Mucosa of descending colon (tissue), 3 donors: Measurements from ENCODE around the gene OSBPL10. TPM values are rescaled to one million over a fixed set of nuclear protein-coding genes. Genes with fewer than 3 reads are reported as not detected.

ENCODE experiments used
- ATAC-seq: fragments of 200-7000 bp; cut with Tn5 transposase; one replicate; pipeline ENCODE4 v1.9.1; 2020; ENCODE audit warnings: mild to moderate bottlenecking, moderate library complexity
- DNase-seq, 3 donors: peaks; one replicate each; pipeline ENCODE4 v3.0.0-alpha.2; 2020
- H3K36me3 ChIP-seq: fragments of 200-600 bp; one replicate; pipeline ENCODE4 v1.8.0; 2021; ENCODE audit warnings: low read depth, mild to moderate bottlenecking
- H3K4me1 ChIP-seq: fragments of 200-600 bp; one replicate; pipeline ENCODE4 v1.8.0; 2021; ENCODE audit warnings: low read depth, mild to moderate bottlenecking
- H3K4me3 ChIP-seq: fragments of 200-600 bp; one replicate; pipeline ENCODE4 v1.8.0; 2021; ENCODE audit warnings: mild to moderate bottlenecking
- H3K9me3 ChIP-seq: fragments of 200-600 bp; one replicate; pipeline ENCODE4 v1.8.0; 2021; ENCODE audit warnings: mild to moderate bottlenecking
- CTCF ChIP-seq: fragments of 200-600 bp; IDR thresholded peaks from one replicate; pipeline ENCODE4 v1.8.0; 2022; ENCODE audit warnings: antibody characterized with exemption, mild to moderate bottlenecking
- intact Hi-C, 2 donors: fragments of 100-400 bp; cut with DNase I in 1 of 2; cut with micrococcal nuclease in 1 of 2; formaldehyde crosslinking; loops; one replicate each; pipeline versions ENCODE4 v1.11.0 to v1.11.1; 2022; cut with DNase I, micrococcal nuclease
- total RNA-seq, 3 donors: library from RNA; stranded (reverse); fragmentation: NEBNext Ultra II Directional in 2 of 3; extraction: Animal tissue kit (Norgen Biotek cat#: 25700) in 2 of 3; gene quantifications; one replicate each; pipeline versions ENCODE4 v1.2.1 to v1.2.4, GENCODE V29; 2021 to 2023
- donor health status: DM: no; HTN: no; CAD: no; lungs with moderate emphysema.
- donor health status: DM: no; HTN: no; CAD: no.
- donor health status: DM: no; HTN: yes; CAD: no.

OSBPL10 gene
- total RNA-seq, 3 donors from 2014 or later: 15.7 to 23.9 (median 16.6) TPM

- Histone ChIP-seq H3K4me3 (no peak overlapping the region), H3K4me1 (no peaks in the 10 kb centered on the region), H3K36me3 (no peaks in the 10 kb centered on the region), H3K9me3 (no peaks in the 10 kb centered on the region)
- no peak for TF ChIP-seq CTCF
- DNase-seq (no peak), ATAC-seq (no peak)
- intact Hi-C loops: no loop called here
Measured at GRCh38 chr3:31859245-31859644, 121.8 kb downstream of the OSBPL10 start.

- H3K36me3 ChIP-seq: no peaks in the 10 kb centered on the region
- intact Hi-C loops: no loop called here
- no peak for DNase-seq
- H3K4me3 ChIP-seq: no peak overlapping the region
- H3K9me3 ChIP-seq: no peaks in the 10 kb centered on the region
- ATAC-seq: no peak
- TF ChIP-seq CTCF: no peak
- H3K4me1 ChIP-seq: no peaks in the 10 kb centered on the region
Measured at GRCh38 chr3:31858439-31858838, 122.6 kb downstream of the OSBPL10 start.

GRCh38 chr3:31853580-31853979, 127.5 kb downstream of the OSBPL10 start:
- Histone ChIP-seq H3K9me3 (no peaks in the 10 kb centered on the region), H3K4me3 (no peak overlapping the region), H3K4me1 (no peaks in the 10 kb centered on the region), H3K36me3 (no peaks in the 10 kb centered on the region)
- ATAC-seq: peak; percentile 35
- intact Hi-C loops: no loop called here
- TF ChIP-seq CTCF: no peak
- no peak for DNase-seq

DNA sequence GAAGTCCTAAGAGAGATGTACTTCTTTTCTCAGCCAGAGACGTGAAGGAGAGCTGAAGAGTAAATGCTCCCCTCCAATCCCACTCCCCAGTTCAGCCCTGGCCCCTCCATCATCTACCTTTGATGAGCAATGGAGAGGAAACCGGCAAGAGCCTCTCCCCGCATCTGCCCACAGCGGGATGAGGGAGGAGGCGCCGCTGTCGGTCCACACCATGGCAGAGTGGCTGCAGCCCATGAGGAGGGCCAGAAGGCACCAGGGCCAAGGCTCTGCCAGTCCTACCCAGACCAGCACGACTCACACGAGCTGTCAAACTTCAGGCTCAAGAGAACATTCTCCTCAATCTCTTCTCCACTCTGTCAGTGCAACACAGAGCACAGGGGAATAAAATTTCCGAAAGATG, 129.8 kb downstream of the OSBPL10 start:
- DNase-seq (no peak), ATAC-seq (no peak)
- no peak for TF ChIP-seq CTCF
- no peaks in the 10 kb centered on the region for H3K9me3 ChIP-seq
- intact Hi-C loops: no loop called here
- H3K4me3 ChIP-seq: no peak overlapping the region
- H3K36me3 ChIP-seq: no peaks in the 10 kb centered on the region
- no peaks in the 10 kb centered on the region for H3K4me1 ChIP-seq

- no peak for ATAC-seq
- DNase-seq: no peak
- Histone ChIP-seq H3K4me3 (no peak overlapping the region), H3K4me1 (no peaks in the 10 kb centered on the region), H3K9me3 (no peaks in the 10 kb centered on the region), H3K36me3 (no peaks in the 10 kb centered on the region)
- no peak for TF ChIP-seq CTCF
- intact Hi-C loops: no loop called here
Measured at GRCh38 chr3:31848911-31849310, 132.2 kb downstream of the OSBPL10 start.

- Histone ChIP-seq H3K36me3 (no peaks in the 10 kb centered on the region), H3K4me1 (no peaks in the 10 kb centered on the region), H3K4me3 (no peak overlapping the region), H3K9me3 (no peaks in the 10 kb centered on the region)
- no peak for TF ChIP-seq CTCF
- ATAC-seq (no peak), DNase-seq (no peak)
- intact Hi-C loops: no loop called here
Measured at GRCh38 chr3:31848163-31848818, 132.8 kb downstream of the OSBPL10 start.
